IMR-90 (cell line): ENCODE measurements around the gene TSC1. TPM values are rescaled to one million over a fixed set of nuclear protein-coding genes. Genes with fewer than 3 reads are reported as not detected.

Experiments
- ATAC-seq: fragments of 200-7000 bp; cut with Tn5 transposase; 2 replicates; pipeline ENCODE4 v1.9.1; 2020; ENCODE audit warnings: low read depth, mild to moderate bottlenecking, moderate library complexity
- BruUV-seq: library from RNA; stranded (reverse); fragments of 400-500 nt; replicated peaks from 2 replicates; lab custom pipeline; 2021; lab: Mats Ljungman, UMichigan
- CTCF ChIA-PET: fragments of 300-600 bp; formaldehyde crosslinking; extraction: SDS; loops from one replicate; lab custom pipeline; 2021; ENCODE audit warnings: antibody characterized with exemption; lab: Yijun Ruan, JAX
- POLR2A ChIA-PET: fragments of 300-600 bp; sonication (Branson Sonifier 250); formaldehyde crosslinking; loops from one replicate; lab custom pipeline; 2022; ENCODE audit warnings: antibody characterized with exemption; ENCODE audit not compliant: unreplicated experiment; lab: Charles Lee
- DNase-seq: peaks from one replicate; pipeline ENCODE4 v3.0.0; 2013
- H2AFZ ChIP-seq: replicated peaks from 2 replicates; pipeline ENCODE3; 2013; ENCODE audit warnings: low read length, mild to moderate bottlenecking; ENCODE audit not compliant: poor library complexity
- H2AK5ac ChIP-seq: 2 replicates; pipeline ENCODE4 v1.6.1; 2013; ENCODE audit warnings: low read depth, low read length, inconsistent platforms
- H2AK9ac ChIP-seq: replicated peaks from 2 replicates; pipeline ENCODE3; 2013; ENCODE audit warnings: mild to moderate bottlenecking, low read depth, low read length, moderate library complexity; ENCODE audit not compliant: poor library complexity
- H2BK120ac ChIP-seq: 2 replicates; pipeline ENCODE4 v1.6.1; 2013; ENCODE audit warnings: low read depth, low read length, inconsistent platforms
- H2BK15ac ChIP-seq: 3 replicates; pipeline ENCODE4 v1.6.1; 2013; ENCODE audit warnings: low read depth, low read length, inconsistent platforms
- H2BK20ac ChIP-seq: 2 replicates; pipeline ENCODE4 v1.6.1; 2013; ENCODE audit warnings: low read depth, mild to moderate bottlenecking, inconsistent platforms, low read length, moderate library complexity
- H2BK5ac ChIP-seq: 2 replicates; pipeline ENCODE4 v1.6.1; 2013; ENCODE audit warnings: mild to moderate bottlenecking, low read depth, low read length, inconsistent platforms; ENCODE audit not compliant: poor library complexity, severe bottlenecking
- H3K14ac ChIP-seq: replicated peaks from 2 replicates; pipeline ENCODE4 v1.6.1; 2013; ENCODE audit warnings: low read depth, low read length, inconsistent platforms
- H3K18ac ChIP-seq: 2 replicates; pipeline ENCODE4 v1.6.1; 2013; ENCODE audit warnings: low read depth, low read length, control low read depth
- H3K23ac ChIP-seq: 2 replicates; pipeline ENCODE4 v1.6.1; 2013; ENCODE audit warnings: low read depth, low read length, inconsistent platforms
- H3K27ac ChIP-seq: 2 replicates; pipeline ENCODE4 v1.5.1; 2013; ENCODE audit warnings: mild to moderate bottlenecking, control low read depth, low read length; ENCODE audit not compliant: insufficient read depth
- H3K27me3 ChIP-seq: 2 replicates; pipeline ENCODE4 v1.6.1; 2013; ENCODE audit warnings: low read length; ENCODE audit not compliant: control insufficient read depth, insufficient read depth
- H3K36me3 ChIP-seq: 2 replicates; pipeline ENCODE4 v1.6.1; 2013; ENCODE audit warnings: low read length, mixed read lengths; ENCODE audit not compliant: control insufficient read depth, insufficient read depth
- H3K4ac ChIP-seq: 2 replicates; pipeline ENCODE4 v1.6.1; 2013; ENCODE audit warnings: low read depth, low read length, inconsistent platforms
- H3K4me1 ChIP-seq: 2 replicates; pipeline ENCODE4 v1.6.1; 2013; ENCODE audit warnings: low read length, mixed read lengths; ENCODE audit not compliant: control insufficient read depth, insufficient read depth
- H3K4me2 ChIP-seq: 2 replicates; pipeline ENCODE4 v1.6.1; 2013; ENCODE audit warnings: low read depth, mild to moderate bottlenecking, control low read depth, low read length, moderate library complexity
- H3K4me3 ChIP-seq: 2 replicates; pipeline ENCODE4 v1.5.1; 2013; ENCODE audit warnings: low read depth, mild to moderate bottlenecking, control low read depth, low read length, moderate library complexity; ENCODE audit not compliant: insufficient read depth
- H3K56ac ChIP-seq: 2 replicates; pipeline ENCODE4 v1.6.1; 2013; ENCODE audit warnings: low read length, inconsistent platforms; ENCODE audit not compliant: insufficient read depth; ENCODE audit errors: extremely low read depth
- H3K79me1 ChIP-seq, 2 experiments: 2 replicates each; pipeline ENCODE4 v1.6.1; 2013; ENCODE audit warnings: low read length in 2 of 2, inconsistent platforms in 1 of 2, low read depth in 1 of 2
- H3K9ac ChIP-seq: 2 replicates; pipeline ENCODE4 v1.6.1; 2013; ENCODE audit warnings: low read depth, low read length, control low read depth
- H3K9me1 ChIP-seq: 2 replicates; pipeline ENCODE4 v1.6.1; 2013; ENCODE audit warnings: low read length, inconsistent platforms; ENCODE audit not compliant: insufficient read depth
- H3K9me3 ChIP-seq: 2 replicates; pipeline ENCODE4 v1.6.1; 2013; ENCODE audit warnings: low read length; ENCODE audit not compliant: control insufficient read depth, insufficient read depth
- H4K20me1 ChIP-seq: 2 replicates; pipeline ENCODE4 v1.6.1; 2013; ENCODE audit warnings: low read length, inconsistent platforms; ENCODE audit not compliant: insufficient read depth
- H4K5ac ChIP-seq: 2 replicates; pipeline ENCODE4 v1.6.1; 2013; ENCODE audit warnings: mild to moderate bottlenecking, low read depth, low read length, control low read depth
- H4K8ac ChIP-seq, 2 experiments: 2 replicates each; pipeline ENCODE4 v1.6.1; 2013; ENCODE audit warnings: low read depth in 2 of 2, low read length in 2 of 2, control low read depth in 1 of 2, inconsistent platforms in 1 of 2
- H4K91ac ChIP-seq: 2 replicates; pipeline ENCODE4 v1.6.1; 2013; ENCODE audit warnings: low read depth, low read length, inconsistent platforms; ENCODE audit not compliant: insufficient read depth
- BHLHE40 ChIP-seq: fragments of 150-350 bp; IDR thresholded peaks from 2 replicates; pipeline ENCODE4 v1.6.1; 2016; ENCODE audit warnings: mild to moderate bottlenecking, low read depth, low read length
- FOS ChIP-seq: fragments of 150-350 bp; IDR thresholded peaks from 2 replicates; pipeline ENCODE4 v1.6.1; 2016; ENCODE audit warnings: low read depth, low read length
- WGBS, 2 experiments: methylation state at CpG; one replicate each; pipeline versions ENCODE4 v1.1.5 to v1.1.7; 2013; ENCODE audit warnings: missing lambda C conversion rate in 2 of 2; ENCODE audit not compliant: insufficient read length in 1 of 2; ENCODE audit errors: extremely low coverage in 2 of 2; 5-methylcytosine and 5-hydroxymethylcytosine counted together
- dilution Hi-C: fragments of 300-500 bp; cut with HindIII; formaldehyde crosslinking; loops from one replicate; pipeline ENCODE4 v1.14.3; 2018; ENCODE audit warnings: low sequenced_read_pairs; ENCODE audit not compliant: unreplicated experiment
- in situ Hi-C: fragments of 300-500 bp; cut with MboI; formaldehyde crosslinking; loops from 3 replicates; pipeline ENCODE4 v1.14.3; 2019; ENCODE audit warnings: low sequenced_read_pairs, inconsistent platforms, mixed read lengths
- intact Hi-C: fragments of 100-400 bp; cut with micrococcal nuclease; formaldehyde crosslinking; loops from 2 replicates; pipeline ENCODE4 v1.10.0; 2022
- polyA plus RNA-seq, 3 experiments: library from polyadenylated mRNA; depleted of rRNA; stranded (reverse); fragments of >200 nt; gene quantifications; 2 replicates each; pipeline ENCODE4 v1.2.3, GENCODE V29; 2012; ENCODE audit warnings: low replicate concordance in 1 of 3
- total RNA-seq: library from RNA; depleted of rRNA; stranded (reverse); fragments of >200 nt; gene quantifications from 2 replicates; pipeline ENCODE4 v1.2.3, GENCODE V29; 2012

The TSC1 gene
- total and polyA plus RNA-seq, 2 of the 4 experiments (the other 2 are of a cell fraction) = 25.7 to 56.3 TPM

DNA sequence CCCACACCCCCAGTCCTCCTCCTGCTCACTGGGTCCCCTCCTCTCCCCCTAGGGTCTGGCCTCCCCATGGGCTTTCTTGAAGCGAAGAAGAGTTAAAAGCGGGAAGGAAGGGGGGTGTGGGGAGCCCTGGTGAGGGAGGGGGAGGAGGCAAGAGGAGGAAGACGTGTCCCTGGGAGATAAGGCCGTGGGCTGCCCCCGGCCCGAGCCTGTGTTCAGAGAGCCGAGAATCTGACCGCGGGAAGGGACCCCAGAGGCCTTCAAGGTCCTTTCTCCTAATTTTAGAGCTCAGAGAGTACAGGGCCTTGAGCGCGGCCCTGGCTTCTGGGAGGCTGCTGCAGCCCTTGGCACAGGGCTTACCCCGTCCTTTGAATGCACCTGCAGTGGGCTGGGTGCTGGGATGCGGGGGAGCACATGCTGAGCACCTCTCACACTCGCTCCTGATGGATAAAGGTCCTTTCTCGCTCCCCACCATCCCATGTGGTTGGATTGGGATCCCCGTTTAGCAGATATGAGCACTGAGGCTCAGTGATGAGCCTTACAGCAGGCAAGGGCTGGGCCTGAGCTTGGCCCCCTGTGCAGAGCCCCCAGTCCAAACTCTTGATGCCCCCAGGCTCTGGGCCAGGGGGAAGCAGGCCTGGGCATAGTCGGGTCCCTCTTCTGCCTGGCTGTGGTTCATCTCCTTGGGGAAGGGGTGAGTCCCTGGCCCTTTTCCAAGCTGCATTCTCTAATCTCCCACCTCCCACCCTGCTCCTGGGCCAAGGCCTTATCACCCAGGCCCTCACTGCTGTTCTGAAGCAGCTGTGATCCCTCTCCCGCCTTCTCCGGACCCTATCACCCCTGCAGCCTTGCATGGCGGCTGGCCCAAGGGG is 40.0 kb upstream of the TSC1 start:
- no peak for TF ChIP-seq BHLHE40
- no peak for TF ChIP-seq FOS
- no peak overlapping the region for H3K4me3 ChIP-seq
- intact Hi-C loops = no loop called here
- H3K14ac ChIP-seq = no peak overlapping the region
- H2BK15ac ChIP-seq = no peak overlapping the region
- POLR2A ChIA-PET = no interaction called here
- no peak for ATAC-seq
- no peak overlapping the region for H3K56ac ChIP-seq
- no peak overlapping the region for H4K91ac ChIP-seq
- in situ Hi-C loops = no loop called here
- no peak overlapping the region for H4K5ac ChIP-seq
- H3K9me3 ChIP-seq = no peaks in the 10 kb centered on the region
- dilution Hi-C loops = no loop called here
- 24% methylated on average over 8 of the region's 20 CpGs; no CpG with 5 or more reads in 1 of the 2 experiments for WGBS, 2 experiments
- no peak overlapping the region for H3K18ac ChIP-seq
- H2BK20ac ChIP-seq = no peak overlapping the region
- H3K27me3 ChIP-seq = peaks cover 73% of the 10 kb centered on the region
- no peak overlapping the region for H3K23ac ChIP-seq
- DNase-seq = no peak
- H3K36me3 ChIP-seq = no peaks in the 10 kb centered on the region
- H3K9me1 ChIP-seq = no peaks in the 10 kb centered on the region
- no peak overlapping the region for H3K9ac ChIP-seq
- BruUV-seq = no TSS peak
- no peak overlapping the region for H4K8ac ChIP-seq
- no peaks in the 10 kb centered on the region for H3K79me1 ChIP-seq
- no peak overlapping the region for H3K4me2 ChIP-seq
- H3K27ac ChIP-seq = no peak overlapping the region
- no peaks in the 10 kb centered on the region for H4K20me1 ChIP-seq
- no peak overlapping the region for H2BK120ac ChIP-seq
- H2AFZ ChIP-seq = no peak overlapping the region
- CTCF ChIA-PET = interaction anchor here (0.6 kb wide), 1 partner anchor 334 kb away, joined by 5 read pairs; no protein-coding TSS in a partner anchor
- H2AK9ac ChIP-seq = no peak overlapping the region
- no peak overlapping the region for H2BK5ac ChIP-seq
- H2AK5ac ChIP-seq = no peak overlapping the region
- H3K4ac ChIP-seq = no peak overlapping the region
- H3K4me1 ChIP-seq = no peaks in the 10 kb centered on the region
